ENCODE data around the gene GGACT. TPM values are rescaled to one million over a fixed set of nuclear protein-coding genes. Genes with fewer than 3 reads are reported as not detected.

The GGACT gene
- total RNA-seq, 1 donor from 2014 or later, result 6.1 TPM

Other genes starting within 250 kb of the GGACT start
- gene TMTC4, start 86.0 kb upstream of the GGACT start, total RNA-seq, result 47.4 and 47.8 TPM in 2 replicates